Osteocyte (in vitro differentiated cells): ENCODE data around the gene ARHGEF3. TPM values are rescaled to one million over a fixed set of nuclear protein-coding genes. Genes with fewer than 3 reads are reported as not detected.
A peak's percentile ranks its signal among the peaks of the same experiment; 100 is the strongest.

Source experiments
- DNase-seq: peaks from one replicate; pipeline ENCODE4 v3.0.0; 2021; ENCODE audit warnings: mixed read lengths; ENCODE audit not compliant: unreplicated experiment; ENCODE audit errors: extremely low spot score
- H3K27ac Mint-ChIP-seq: one replicate; pipeline ENCODE4 v1.8.0; 2021; ENCODE audit warnings: mild to moderate bottlenecking, mixed read lengths; ENCODE audit not compliant: unreplicated experiment
- H3K27me3 Mint-ChIP-seq: one replicate; pipeline ENCODE4 v1.8.0; 2021; ENCODE audit warnings: mixed read lengths; ENCODE audit not compliant: unreplicated experiment
- H3K36me3 Mint-ChIP-seq: one replicate; pipeline ENCODE4 v1.8.0; 2021; ENCODE audit warnings: mixed read lengths; ENCODE audit not compliant: unreplicated experiment
- H3K4me1 Mint-ChIP-seq: one replicate; pipeline ENCODE4 v1.8.0; 2021; ENCODE audit warnings: mixed read lengths; ENCODE audit not compliant: unreplicated experiment
- H3K4me3 Mint-ChIP-seq: one replicate; pipeline ENCODE4 v1.8.0; 2021; ENCODE audit warnings: mild to moderate bottlenecking, moderate library complexity, mixed read lengths; ENCODE audit not compliant: unreplicated experiment
- H3K9me3 Mint-ChIP-seq: one replicate; pipeline ENCODE4 v1.8.0; 2021; ENCODE audit warnings: mixed read lengths; ENCODE audit not compliant: unreplicated experiment
- CTCF ChIP-seq: fragments of 200-600 bp; sonication (generic); IDR thresholded peaks from 2 replicates; pipeline ENCODE4 v1.5.0; 2021; ENCODE audit warnings: antibody characterized with exemption, mild to moderate bottlenecking, moderate library complexity
- long read RNA-seq: library from polyadenylated mRNA; unstranded; transcript quantifications from one replicate; pipeline ENCODE4 v2.0.0, GENCODE V29; 2021
- total RNA-seq: library from RNA; stranded (reverse); gene quantifications from 2 replicates; pipeline ENCODE4 v1.2.1, GENCODE V29; 2021

Gene ARHGEF3
- total RNA-seq = 2.5 and 2.7 TPM in 2 replicates
- long read RNA-seq, partial matches to known transcripts = 3 of 13 reads
- long read RNA-seq, other reads (novel, unspliced or antisense) = 2 of 13 reads

GRCh38 chr3:56801662-56802377, at the start of gene ARHGEF3:
TSS of gene ARHGEF3 (minus strand) at chr3:56801949. CDS start at chr3:56801798, 151 bp downstream.
- no peaks in the 10 kb centered on the region for H3K36me3 Mint-ChIP-seq
- TF ChIP-seq CTCF = no peak
- peak within 1 kb of the TSS; percentile 77 for H3K4me3 Mint-ChIP-seq
- DNase-seq = peak; percentile 88
- H3K9me3 Mint-ChIP-seq = no peaks in the 10 kb centered on the region
- no peak within 1 kb of the TSS for H3K27ac Mint-ChIP-seq
- peaks cover 5% of the 10 kb centered on the region for H3K27me3 Mint-ChIP-seq
- H3K4me1 Mint-ChIP-seq = peaks cover 12% of the 10 kb centered on the region

- Mint-ChIP-seq H3K9me3 (no peaks in the 10 kb centered on the region), H3K36me3 (no peaks in the 10 kb centered on the region), H3K27me3 (no peaks in the 10 kb centered on the region), H3K4me3 (no peak overlapping the region), H3K27ac (no peak overlapping the region), H3K4me1 (no peaks in the 10 kb centered on the region)
- no peak for TF ChIP-seq CTCF
- DNase-seq = no peak
Observed at GRCh38 chr3:56849698-56850097, 47.9 kb upstream of the ARHGEF3 start.

GRCh38 chr3:56845505-56845904, 43.8 kb upstream of the ARHGEF3 start:
- Mint-ChIP-seq H3K27me3 (peaks cover 5% of the 10 kb centered on the region), H3K27ac (no peak overlapping the region), H3K9me3 (no peaks in the 10 kb centered on the region), H3K4me1 (no peaks in the 10 kb centered on the region), H3K36me3 (no peaks in the 10 kb centered on the region), H3K4me3 (no peak overlapping the region)
- no peak for DNase-seq
- TF ChIP-seq CTCF = no peak

- Mint-ChIP-seq H3K27me3 (peaks cover 12% of the 10 kb centered on the region), H3K4me3 (no peak overlapping the region), H3K27ac (no peak overlapping the region), H3K9me3 (no peaks in the 10 kb centered on the region), H3K4me1 (no peaks in the 10 kb centered on the region), H3K36me3 (no peaks in the 10 kb centered on the region)
- no peak for DNase-seq
- no peak for TF ChIP-seq CTCF
Observed at GRCh38 chr3:56844536-56844935, 42.8 kb upstream of the ARHGEF3 start.

- Mint-ChIP-seq H3K4me3 (no peak overlapping the region), H3K27ac (no peak overlapping the region), H3K9me3 (no peaks in the 10 kb centered on the region), H3K4me1 (no peaks in the 10 kb centered on the region), H3K27me3 (peaks cover 18% of the 10 kb centered on the region), H3K36me3 (no peaks in the 10 kb centered on the region)
- no peak for TF ChIP-seq CTCF
- DNase-seq = no peak
Observed at GRCh38 chr3:56839784-56840715, 38.3 kb upstream of the ARHGEF3 start.
